NCI-H82 (cell line): ENCODE results near the gene LAMA3.

Source experiments
- DNase-seq: peaks from one replicate; lab custom pipeline; 2025; lab: John Stamatoyannopoulos, UW

Gene LAMA3

GRCh38 chr18:23776306-23776705, 87.1 kb downstream of the LAMA3 start:
- no peak for DNase-seq

DNA sequence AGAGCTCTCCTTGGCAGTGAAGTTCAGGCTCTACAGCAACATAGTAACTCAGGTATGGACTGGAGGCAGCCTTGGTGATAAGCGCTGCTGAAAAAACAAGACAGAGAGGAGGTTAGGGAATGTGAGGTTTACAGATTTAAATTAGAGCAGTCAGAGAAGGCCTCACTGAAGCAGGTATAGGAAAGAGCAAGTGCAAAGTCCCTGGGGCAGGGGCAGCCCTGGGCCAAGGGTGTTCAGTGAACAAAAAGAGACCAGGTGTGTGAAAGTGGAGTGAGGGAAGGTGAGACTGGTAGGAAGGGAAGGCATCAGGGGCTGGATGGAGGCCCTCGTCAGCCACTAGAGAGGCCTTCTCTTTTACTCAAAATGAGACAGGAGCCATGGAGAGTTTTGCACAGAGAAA, 89.6 kb downstream of the LAMA3 start:
- no peak for DNase-seq

GRCh38 chr18:23779696-23780303, 90.5 kb downstream of the LAMA3 start:
- DNase-seq: peak; percentile 26

- DNase-seq: no peak
Measured at GRCh38 chr18:23784832-23785245, 95.6 kb downstream of the LAMA3 start.

GRCh38 chr18:23793051-23793450, 103.8 kb downstream of the LAMA3 start:
- DNase-seq: no peak

DNA sequence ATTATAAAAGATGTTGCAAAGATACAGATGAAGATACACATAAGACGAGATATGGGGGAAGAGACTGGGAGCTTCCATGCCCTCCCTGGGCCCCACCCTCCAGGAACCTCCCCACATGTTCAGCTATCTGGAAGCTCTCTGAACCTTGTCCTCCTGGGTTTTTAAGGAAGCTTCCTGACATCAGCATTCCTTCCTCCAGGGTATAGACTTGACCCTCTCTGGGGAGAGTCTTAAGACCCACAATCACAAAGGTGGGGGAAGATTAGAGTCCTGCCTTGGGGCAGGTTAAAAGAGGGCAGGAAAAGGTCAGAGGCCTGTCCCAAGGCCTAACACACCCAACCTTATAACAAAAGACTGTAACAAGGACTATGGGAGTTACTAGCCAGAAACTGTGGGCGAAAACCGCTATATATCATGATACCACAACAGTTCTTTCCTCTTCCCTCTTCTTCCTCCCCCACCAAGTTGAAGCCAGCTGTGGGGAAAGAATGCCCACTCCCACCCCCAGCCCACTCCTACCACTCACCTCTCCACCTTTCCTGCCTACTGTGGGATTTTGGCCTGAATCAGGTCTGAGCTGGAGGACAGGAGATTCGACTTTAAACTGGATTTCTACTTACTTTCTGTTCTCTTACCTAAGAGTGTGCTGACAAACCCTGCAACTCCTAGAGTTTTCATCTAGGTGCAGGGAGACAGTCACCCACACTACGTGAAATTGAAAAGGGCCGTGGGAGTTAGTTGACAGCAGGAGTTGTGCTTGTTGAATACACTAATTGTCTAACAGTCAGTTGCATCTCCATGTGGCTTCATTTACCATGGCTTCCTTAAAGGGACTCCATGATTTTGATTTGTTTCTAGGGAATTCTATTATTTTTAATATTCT, 105.0 kb downstream of the LAMA3 start:
- no peak for DNase-seq

DNA sequence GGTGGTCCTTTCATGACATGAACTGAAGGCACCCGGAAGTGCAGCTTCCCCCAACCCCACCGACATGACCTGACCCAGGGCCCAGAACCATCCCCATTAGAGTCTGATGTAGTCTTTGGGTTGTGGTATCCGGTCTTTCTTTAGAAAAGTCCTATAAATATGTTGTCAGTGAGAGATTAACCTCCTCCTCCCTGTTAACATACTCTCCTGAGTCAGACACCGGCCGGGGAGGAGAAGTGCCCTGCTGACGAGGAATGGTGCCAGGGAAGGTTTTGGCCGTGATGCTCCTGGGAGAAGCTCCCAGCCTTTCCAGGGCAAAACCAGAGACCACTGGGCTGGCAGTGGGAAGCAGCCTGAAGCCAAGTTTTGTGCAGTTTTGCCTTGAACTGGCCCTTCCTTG, 109.0 kb downstream of the LAMA3 start:
- DNase-seq: no peak

DNA sequence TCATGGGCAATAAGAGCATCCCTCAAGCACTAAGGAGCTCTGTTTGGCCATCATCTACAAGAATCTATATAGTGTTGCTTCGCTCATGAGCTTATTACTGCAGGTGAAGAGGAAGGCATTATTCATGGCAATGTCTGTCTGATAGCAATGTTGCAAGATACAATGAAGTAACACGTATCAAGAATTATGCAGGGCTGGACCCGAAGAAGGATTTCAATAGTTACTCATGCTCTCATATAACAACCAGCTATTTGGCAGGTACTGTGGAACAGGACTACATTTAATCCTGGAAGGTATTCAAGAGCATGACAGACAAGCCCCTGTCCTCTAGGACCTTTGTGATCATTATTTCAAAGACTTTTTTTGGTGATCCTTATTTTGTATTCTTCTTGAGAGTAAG, 109.6 kb downstream of the LAMA3 start:
- no peak for DNase-seq

- no peak for DNase-seq
Measured at GRCh38 chr18:23799540-23799939, 110.3 kb downstream of the LAMA3 start.

- DNase-seq: no peak
Measured at GRCh38 chr18:23800902-23801301, 111.6 kb downstream of the LAMA3 start.

DNA sequence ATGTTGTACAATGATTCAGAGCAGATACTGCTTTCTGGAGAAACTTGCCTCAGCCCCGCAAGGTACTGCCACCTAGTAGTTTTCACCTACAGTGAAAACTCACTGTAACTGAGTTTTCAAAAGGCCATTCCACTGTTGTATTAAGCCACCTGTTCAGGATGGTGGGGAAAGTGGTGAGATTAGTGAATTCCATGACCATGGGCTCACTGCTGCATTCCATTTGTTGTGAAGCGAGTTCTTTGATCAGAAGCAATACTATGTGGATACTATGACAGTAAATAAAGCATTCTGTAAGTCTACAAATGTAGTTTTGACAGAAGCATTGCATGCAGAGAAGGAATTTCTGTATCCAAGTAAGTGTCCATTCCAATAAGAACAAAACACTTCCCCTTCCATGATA, 113.6 kb downstream of the LAMA3 start:
- DNase-seq: no peak

DNA sequence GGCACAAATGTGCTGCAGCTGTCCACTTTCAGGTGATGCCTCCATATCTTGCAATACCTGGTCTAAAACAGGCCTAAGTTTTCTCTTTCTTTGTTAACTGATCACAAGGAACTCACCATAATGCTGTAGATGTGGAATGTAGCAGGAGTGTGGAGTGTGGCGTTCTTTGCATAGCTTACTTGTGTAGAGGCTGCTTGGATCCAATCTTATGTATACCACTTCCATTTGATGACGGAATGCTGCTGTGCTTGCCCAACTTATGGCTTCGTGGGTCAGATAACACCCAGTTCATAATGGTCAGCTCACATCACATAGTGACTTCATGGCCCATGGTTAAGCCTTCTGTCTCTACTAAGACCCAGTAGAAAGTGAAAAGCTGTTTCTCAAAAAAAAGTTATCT, 114.5 kb downstream of the LAMA3 start:
- no peak for DNase-seq

DNA sequence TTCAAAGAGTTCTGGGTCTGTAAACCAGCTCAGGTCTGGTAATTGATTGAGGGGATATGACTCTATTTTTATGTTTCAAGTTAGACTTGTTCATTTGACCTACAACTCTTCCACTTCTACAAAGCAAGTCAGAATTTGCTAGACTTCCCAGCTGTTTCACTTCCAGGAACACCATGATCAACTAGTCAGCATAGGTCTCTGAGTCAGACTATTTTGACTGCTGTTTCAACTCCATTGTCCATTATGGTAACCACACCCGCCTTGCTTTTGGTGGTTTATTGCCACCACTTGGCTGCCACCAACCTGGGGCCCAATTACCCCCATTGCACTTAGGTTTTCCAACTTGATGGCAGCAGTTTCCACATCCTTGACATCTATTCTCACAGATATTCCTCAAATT, 116.6 kb downstream of the LAMA3 start:
- DNase-seq: no peak

- DNase-seq: no peak
Measured at GRCh38 chr18:23809415-23809814, 120.2 kb downstream of the LAMA3 start.

DNA sequence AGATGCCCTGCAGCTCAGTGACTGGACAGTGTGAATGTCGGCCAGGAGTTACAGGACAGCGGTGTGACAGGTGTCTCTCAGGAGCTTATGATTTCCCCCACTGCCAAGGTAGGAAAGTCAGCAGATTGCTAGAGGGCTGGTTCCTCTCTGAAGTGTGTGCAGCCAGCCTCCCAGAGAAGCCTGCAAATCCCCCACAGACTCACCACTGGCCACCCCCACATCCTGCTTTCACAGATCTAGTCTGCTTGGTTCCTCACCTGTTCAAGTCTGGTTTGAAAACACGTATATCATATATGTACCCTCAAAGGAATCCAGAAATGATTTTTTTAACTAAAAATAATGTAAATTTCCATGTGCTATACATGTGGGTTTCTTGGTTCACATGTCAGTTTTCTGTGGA, 121.1 kb downstream of the LAMA3 start:
- DNase-seq: no peak

DNA sequence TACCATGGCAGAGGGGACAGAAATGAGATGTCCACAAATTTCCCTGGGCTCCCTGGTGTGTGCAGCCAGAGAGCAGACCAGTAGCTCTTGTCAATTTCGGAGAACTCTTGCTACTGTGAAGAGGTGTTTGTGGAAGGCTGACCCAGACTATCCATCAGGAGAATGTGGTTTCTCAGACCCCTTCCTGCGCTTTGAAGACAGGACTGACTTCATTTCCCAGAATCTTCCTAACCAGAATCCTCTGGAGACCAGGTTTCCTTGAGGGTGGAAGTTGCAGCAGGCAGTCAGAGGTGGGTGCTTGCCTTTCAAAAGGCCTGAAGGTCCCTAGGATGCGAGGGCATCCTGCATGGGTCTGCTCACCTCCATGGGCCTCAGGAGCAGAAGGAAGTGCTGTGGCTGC, 121.9 kb downstream of the LAMA3 start:
- DNase-seq: no peak

- DNase-seq: peak; percentile 76
Measured at GRCh38 chr18:23812546-23813440, 123.5 kb downstream of the LAMA3 start.

- peak; percentile 11 for DNase-seq
Measured at GRCh38 chr18:23814991-23815614, 125.8 kb downstream of the LAMA3 start.

GRCh38 chr18:23816021-23816420, 126.8 kb downstream of the LAMA3 start:
- no peak for DNase-seq

- no peak for DNase-seq
Measured at GRCh38 chr18:23816740-23817139, 127.5 kb downstream of the LAMA3 start.

DNA sequence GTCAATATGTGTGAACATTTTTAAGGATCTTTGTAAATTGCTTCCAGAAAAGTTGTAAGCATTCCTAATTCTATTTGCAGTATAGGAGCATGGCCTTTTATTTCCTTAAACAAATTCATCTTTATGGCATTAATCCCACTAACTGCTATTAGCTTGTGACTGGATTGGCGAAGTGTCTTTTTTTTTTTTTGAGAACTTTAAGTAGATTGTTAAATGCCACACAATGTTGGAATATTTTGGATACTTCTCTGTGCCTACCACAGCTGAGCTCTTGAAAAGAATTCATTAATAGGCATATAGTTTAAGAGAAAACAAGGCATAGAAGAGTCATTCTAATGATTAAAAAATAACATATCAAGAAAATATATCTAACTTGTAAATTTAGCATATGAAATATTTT, 129.7 kb downstream of the LAMA3 start:
- no peak for DNase-seq
